Lung (tissue), 12 donors: Measurements from ENCODE around the gene ERC2. TPM values are rescaled to one million over a fixed set of nuclear protein-coding genes. Genes with fewer than 3 reads are reported as not detected.

Experiments used
- ATAC-seq: fragments of 200-7000 bp; cut with Tn5 transposase; one replicate; pipeline ENCODE4 v1.9.1; 2020; ENCODE audit warnings: moderate number of reproducible peaks; ENCODE audit not compliant: insufficient read depth, low FRiP score
- DNase-seq, 3 donors: peaks; one replicate each; pipeline ENCODE4 v3.0.0-alpha.2; 2013 to 2017
- H3K27ac ChIP-seq, 2 donors: one replicate each; pipeline ENCODE4 v1.5.1; 2013; ENCODE audit warnings: mild to moderate bottlenecking in 2 of 2, moderate library complexity in 2 of 2, control low read depth in 1 of 2, inconsistent platforms in 1 of 2, low read depth in 1 of 2, low read length in 1 of 2
- H3K27me3 ChIP-seq, 3 donors: one replicate each; pipeline ENCODE4 v1.5.1; 2013; ENCODE audit warnings: low read length in 2 of 3; ENCODE audit not compliant: control insufficient read depth in 3 of 3, insufficient read depth in 3 of 3
- H3K36me3 ChIP-seq, 4 donors: one replicate each; pipeline ENCODE4 v1.5.1; 2013; ENCODE audit warnings: low read length in 4 of 4, mild to moderate bottlenecking in 1 of 4, moderate library complexity in 1 of 4; ENCODE audit not compliant: control insufficient read depth in 4 of 4, insufficient read depth in 4 of 4
- H3K4me1 ChIP-seq, 5 donors: one replicate each; pipeline ENCODE4 v1.5.1; 2013; ENCODE audit warnings: low read length in 5 of 5, mild to moderate bottlenecking in 2 of 5, moderate library complexity in 1 of 5; ENCODE audit not compliant: control insufficient read depth in 5 of 5, insufficient read depth in 5 of 5
- H3K4me3 ChIP-seq: one replicate; pipeline ENCODE4 v1.5.1; 2013; ENCODE audit warnings: mild to moderate bottlenecking, control low read depth, moderate library complexity
- H3K9ac ChIP-seq, 2 donors: one replicate each; pipeline ENCODE4 v1.5.1; 2013; ENCODE audit warnings: low read length in 2 of 2, control low read depth in 1 of 2; ENCODE audit not compliant: insufficient read depth in 1 of 2
- H3K9me3 ChIP-seq, 4 donors: one replicate each; pipeline ENCODE4 v1.5.1; 2013; ENCODE audit warnings: low read length in 3 of 4, mild to moderate bottlenecking in 1 of 4, moderate library complexity in 1 of 4; ENCODE audit not compliant: control insufficient read depth in 4 of 4, insufficient read depth in 3 of 4
- CTCF ChIP-seq: IDR thresholded peaks from 2 replicates; pipeline ENCODE4 v1.5.1; 2012; ENCODE audit warnings: mild to moderate bottlenecking; ENCODE audit errors: control extremely low read depth, extremely low read depth
- WGBS, 2 donors: extraction: QIAGEN DNeasy Blood & Tissue Kit; methylation state at CpG; one replicate each; pipeline ENCODE4 v1.1.7; 2013; 5-methylcytosine and 5-hydroxymethylcytosine counted together
- polyA plus RNA-seq, 2 donors: library from polyadenylated mRNA; stranded (reverse); fragments of 200-250 nt; gene quantifications; one replicate each; pipeline ENCODE4 v1.2.1, GENCODE V29; 2013
- total RNA-seq, 2 donors: library from RNA; depleted of rRNA in 1 of 2; stranded (reverse); fragments of >200 nt in 1 of 2; gene quantifications; one replicate each; pipeline ENCODE4 v1.2.1, GENCODE V29; 2014 to 2021
- donor health status: control.
- donor health status: control.
- donor health status: Bipolar disorder and iron deficiency.
- donor health status: healthy.
- donor health status: DM: yes; HTN: yes; CAD: no.

ERC2 gene
- total and polyA plus RNA-seq, 4 donors, result 0.20 to 3.5 (median 0.97) TPM

DNA sequence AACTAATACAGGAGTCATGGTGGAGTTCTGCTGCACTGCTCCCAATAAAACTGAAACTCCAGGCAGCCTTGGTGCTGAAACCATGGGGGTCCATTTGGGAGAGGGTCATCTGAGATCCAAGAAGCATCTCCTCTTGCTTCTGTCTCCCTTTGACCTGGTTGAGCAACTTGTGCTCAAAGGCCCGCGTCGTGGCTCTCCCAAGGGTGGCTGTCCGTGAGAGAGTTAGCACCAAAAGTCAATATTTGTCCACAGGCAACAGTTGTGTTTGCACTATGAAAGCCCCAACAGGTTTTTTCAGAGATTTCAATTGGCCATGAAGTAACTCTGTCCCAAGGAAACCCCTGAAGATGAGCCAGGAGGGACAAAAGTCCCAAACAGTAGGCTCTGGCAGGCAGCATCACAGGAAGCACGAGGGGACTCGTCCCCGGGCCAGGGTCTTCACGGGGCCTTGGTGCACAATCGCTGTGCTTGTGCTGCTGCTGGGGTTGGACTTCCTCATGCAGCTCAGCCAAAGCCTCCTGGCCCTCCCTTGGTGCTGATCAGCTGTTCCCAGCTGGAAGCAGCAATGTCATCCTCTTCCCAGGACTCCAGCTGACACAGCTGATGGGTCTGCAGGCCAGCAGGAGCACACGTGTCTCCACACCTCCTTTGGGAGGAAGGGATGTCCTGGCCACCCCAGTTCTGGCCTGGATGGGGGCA, 941.8 kb downstream of the ERC2 start:
- no peak overlapping the region for H3K27ac ChIP-seq
- no peaks in the 10 kb centered on the region for H3K27me3 ChIP-seq
- H3K4me1 ChIP-seq, result peaks cover 0 to 10% (median 0%) of the 10 kb centered on the region in 5 donors
- 74 to 76% methylated on average over 10 of the region's 10 CpGs for WGBS, 2 donors
- no peaks in the 10 kb centered on the region for H3K9me3 ChIP-seq
- DNase-seq, result no peak
- TF ChIP-seq CTCF, result no peak
- H3K36me3 ChIP-seq, result no peaks in the 10 kb centered on the region
- no peak overlapping the region for H3K9ac ChIP-seq
- no peak for ATAC-seq
- no peak overlapping the region for H3K4me3 ChIP-seq

DNA sequence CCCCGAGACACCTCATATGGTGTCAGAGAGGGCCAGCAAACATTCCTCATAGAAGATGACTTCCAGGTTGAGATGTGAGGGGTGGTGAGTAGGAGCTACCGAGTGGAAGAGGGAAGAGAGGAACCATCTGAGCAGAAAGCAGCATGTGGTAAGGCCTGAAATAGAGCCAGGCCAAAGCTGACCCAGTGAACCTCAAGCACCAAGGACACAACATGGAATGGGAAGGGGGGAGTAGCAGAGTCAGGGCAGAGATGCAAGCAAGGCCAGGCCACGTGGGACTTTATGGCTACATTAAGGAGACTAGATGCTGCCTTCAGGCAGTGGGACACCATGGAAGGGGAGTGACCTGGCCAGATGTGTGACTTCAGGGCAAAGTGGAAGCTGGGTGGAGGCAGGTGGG, 942.8 kb downstream of the ERC2 start:
- TF ChIP-seq CTCF, result no peak
- no peak overlapping the region for H3K9ac ChIP-seq
- H3K9me3 ChIP-seq, result no peaks in the 10 kb centered on the region

GRCh38 chr3:55524565-55525244, 943.6 kb downstream of the ERC2 start:
- Histone ChIP-seq H3K36me3 (no peaks in the 10 kb centered on the region), H3K9ac (no peak overlapping the region), H3K9me3 (no peaks in the 10 kb centered on the region), H3K4me3 (no peak overlapping the region), H3K27me3 (no peaks in the 10 kb centered on the region), H3K4me1 (peaks cover 0 to 11% (median 0%) of the 10 kb centered on the region in 5 donors), H3K27ac (no peak overlapping the region)
- WGBS, 2 donors, result 78 to 80% methylated on average over 4 of the region's 4 CpGs
- no peak for DNase-seq
- TF ChIP-seq CTCF, result no peak
- ATAC-seq, result no peak

More for the DNA sequence above, 942.8 kb downstream of the ERC2 start:
- ATAC-seq, result no peak
- no peak overlapping the region for H3K4me3 ChIP-seq
- H3K27me3 ChIP-seq, result no peaks in the 10 kb centered on the region
- peaks cover 0 to 11% (median 0%) of the 10 kb centered on the region in 5 donors for H3K4me1 ChIP-seq
- H3K27ac ChIP-seq, result no peak overlapping the region
- H3K36me3 ChIP-seq, result no peaks in the 10 kb centered on the region
- WGBS, 2 donors, result 87 to 88% methylated on average over 3 of the region's 3 CpGs
- DNase-seq, result no peak
